ENCODE data around the gene TBPL1.

Gene TBPL1

GRCh38 chr6:134005800-134006199 is 52.8 kb downstream of the TBPL1 start:
- DNase-seq (ENCODE audit: low read depth, low spot score): no peak

- no peak for DNase-seq (ENCODE audit: low read depth, low spot score)
Observed at GRCh38 chr6:134007077-134007476, 54.1 kb downstream of the TBPL1 start.

GRCh38 chr6:134009876-134010275 is 56.9 kb downstream of the TBPL1 start:
- no peak for DNase-seq (ENCODE audit: low read depth, low spot score)

- no peak for DNase-seq (ENCODE audit: low read depth, low spot score)
Observed at GRCh38 chr6:134010400-134010799, 57.4 kb downstream of the TBPL1 start.

GRCh38 chr6:134010974-134011373 is 58.0 kb downstream of the TBPL1 start:
- DNase-seq (ENCODE audit: low read depth, low spot score): no peak

GRCh38 chr6:134014588-134015137 is 61.6 kb downstream of the TBPL1 start:
- DNase-seq (ENCODE audit: low read depth, low spot score): no peak

GRCh38 chr6:134015719-134016557 is 62.9 kb downstream of the TBPL1 start:
- DNase-seq (ENCODE audit: low read depth, low spot score): no peak

GRCh38 chr6:134016558-134016814 is 63.5 kb downstream of the TBPL1 start:
- no peak for DNase-seq (ENCODE audit: low read depth, low spot score)

- no peak for DNase-seq (ENCODE audit: low read depth, low spot score)
Observed at GRCh38 chr6:134020071-134020470, 67.0 kb downstream of the TBPL1 start.

- no peak for DNase-seq (ENCODE audit: low read depth, low spot score)
Observed at GRCh38 chr6:134020543-134020942, 67.5 kb downstream of the TBPL1 start.

GRCh38 chr6:134020968-134021367 is 67.9 kb downstream of the TBPL1 start:
- no peak for DNase-seq (ENCODE audit: low read depth, low spot score)

- DNase-seq (ENCODE audit: low read depth, low spot score): no peak
Observed at GRCh38 chr6:134021396-134022122, 68.5 kb downstream of the TBPL1 start.

GRCh38 chr6:134022650-134023049 is 69.6 kb downstream of the TBPL1 start:
- DNase-seq (ENCODE audit: low read depth, low spot score): no peak

- no peak for DNase-seq (ENCODE audit: low read depth, low spot score)
Observed at GRCh38 chr6:134026597-134026996, 73.6 kb downstream of the TBPL1 start.

GRCh38 chr6:134028438-134028837 is 75.4 kb downstream of the TBPL1 start:
- DNase-seq (ENCODE audit: low read depth, low spot score): no peak

- no peak for DNase-seq (ENCODE audit: low read depth, low spot score)
Observed at GRCh38 chr6:134029495-134030455, 76.8 kb downstream of the TBPL1 start.

- DNase-seq (ENCODE audit: low read depth, low spot score): no peak
Observed at GRCh38 chr6:134031696-134032255, 78.8 kb downstream of the TBPL1 start.

GRCh38 chr6:134034478-134034877 is 81.5 kb downstream of the TBPL1 start:
- no peak for DNase-seq (ENCODE audit: low read depth, low spot score)

GRCh38 chr6:134034961-134035822 is 82.2 kb downstream of the TBPL1 start:
- DNase-seq (ENCODE audit: low read depth, low spot score): no peak

GRCh38 chr6:134035823-134036296 is 82.8 kb downstream of the TBPL1 start:
- DNase-seq (ENCODE audit: low read depth, low spot score): no peak

All from iPS DF 19.7 (cell line).